Breast epithelium (tissue), 4 donors: Measurements from ENCODE around the gene HTRA2. TPM values are rescaled to one million over a fixed set of nuclear protein-coding genes. Genes with fewer than 3 reads are reported as not detected.
"Not testable (repeated sequence)": the region's sequence is repeated elsewhere in the genome, so short reads cannot be mapped to it uniquely, and the experiment has no call there.

Source experiments
- DNase-seq, 2 donors: peaks; one replicate each; pipeline ENCODE4 v3.0.0-alpha.2; 2019; ENCODE audit warnings: low spot score in 2 of 2
- H3K27ac ChIP-seq, 2 donors: fragments of 200-600 bp; sonication (generic) in 1 of 2; one replicate each; pipeline ENCODE4 v1.5.1; 2016 to 2019; ENCODE audit warnings: mild to moderate bottlenecking in 1 of 2
- H3K27me3 ChIP-seq, 2 donors: fragments of 200-600 bp; sonication (generic) in 1 of 2; one replicate each; pipeline versions ENCODE4 v1.5.1 to v1.6.0; 2017 to 2019; ENCODE audit warnings: control low read depth in 1 of 2, mild to moderate bottlenecking in 1 of 2
- H3K36me3 ChIP-seq: fragments of 200-600 bp; one replicate; pipeline ENCODE4 v1.5.1; 2019
- H3K4me1 ChIP-seq, 2 donors: fragments of 200-600 bp; sonication (generic); one replicate each; pipeline ENCODE4 v1.5.1; 2016 to 2019; ENCODE audit warnings: control low read depth in 1 of 2
- H3K4me3 ChIP-seq, 3 donors: fragments of 200-600 bp; sonication (generic); 1 replicate in 2 of 3; 2 replicates in 1 of 3; pipeline ENCODE4 v1.5.1; 2016 to 2019; ENCODE audit warnings: mild to moderate bottlenecking in 3 of 3, moderate library complexity in 2 of 3
- H3K9me3 ChIP-seq, 2 donors: fragments of 200-600 bp; sonication (generic) in 1 of 2; one replicate each; pipeline ENCODE4 v1.5.1; 2016 to 2019; ENCODE audit warnings: control low read depth in 1 of 2
- CTCF ChIP-seq, 3 donors: fragments of 450-650 bp; IDR thresholded peaks; one replicate each; pipeline ENCODE4 v1.5.1; 2016 to 2017; ENCODE audit warnings: antibody characterized with exemption in 3 of 3, mild to moderate bottlenecking in 3 of 3, moderate library complexity in 3 of 3
- POLR2A ChIP-seq: fragments of 450-650 bp; IDR thresholded peaks from one replicate; pipeline ENCODE4 v1.6.1; 2016; ENCODE audit warnings: antibody characterized with exemption, mild to moderate bottlenecking, moderate library complexity
- POLR2AphosphoS5 ChIP-seq, 3 donors: sonication (generic); formaldehyde crosslinking; IDR thresholded peaks; one replicate each; pipeline ENCODE4 v1.6.1; 2017; ENCODE audit warnings: antibody characterized with exemption in 3 of 3
- intact Hi-C: fragments of 100-400 bp; cut with DNase I; formaldehyde crosslinking; loops from one replicate; pipeline ENCODE4 v1.15.1; 2023; ENCODE audit warnings: low total_unique reads
- total RNA-seq, 3 donors: library from RNA; depleted of rRNA; stranded (reverse); fragments of >200 nt; gene quantifications; one replicate each; pipeline ENCODE4 v1.1.0, GENCODE V29; 2016

Gene HTRA2
- total RNA-seq, 3 donors from 2014 or later: 32.1 to 34.5 (median 32.5) TPM

DNA sequence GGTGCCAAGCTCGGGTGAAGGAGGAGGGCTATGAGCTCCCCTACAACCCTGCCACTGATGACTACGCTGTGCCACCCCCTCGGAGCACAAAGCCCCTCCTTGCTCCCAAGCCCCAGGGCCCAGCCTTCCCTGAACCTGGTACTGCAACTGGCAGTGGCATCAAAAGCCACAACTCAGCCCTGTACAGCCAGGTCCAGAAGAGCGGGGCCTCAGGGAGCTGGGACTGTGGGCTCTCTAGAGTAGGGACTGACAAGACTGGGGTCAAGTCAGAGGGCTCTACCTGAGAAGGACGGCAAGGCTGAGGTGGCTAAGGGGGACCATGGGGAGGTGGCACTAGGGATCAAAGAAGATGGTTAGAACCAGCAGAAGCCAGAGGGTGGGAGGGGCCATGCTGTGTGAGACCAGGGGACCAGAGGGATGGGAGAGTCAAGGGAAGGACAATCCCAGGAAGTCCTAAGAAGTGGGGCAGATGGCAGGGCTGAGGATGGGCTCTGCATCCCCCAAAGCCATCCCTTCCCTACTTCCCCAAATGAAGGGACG lies 27.2 kb downstream of the HTRA2 start:
- DNase-seq: no peak
- Histone ChIP-seq H3K9me3 (no peaks in the 10 kb centered on the region), H3K4me3 (no peak overlapping the region), H3K27ac (no peak overlapping the region), H3K36me3 (no peaks in the 10 kb centered on the region), H3K4me1 (peaks cover 0 to 9% of the 10 kb centered on the region in 2 donors), H3K27me3 (no peaks in the 10 kb centered on the region)
- TF ChIP-seq POLR2AphosphoS5 (IDR thresholded peaks at IDR 0.05) (no peak), POLR2A (no peak), CTCF (IDR thresholded peaks at IDR 0.05) (no peak)
- intact Hi-C loops: loop anchor here (5.0 kb wide), 1 partner anchor 770 kb away; no protein-coding TSS in a partner anchor

DNA sequence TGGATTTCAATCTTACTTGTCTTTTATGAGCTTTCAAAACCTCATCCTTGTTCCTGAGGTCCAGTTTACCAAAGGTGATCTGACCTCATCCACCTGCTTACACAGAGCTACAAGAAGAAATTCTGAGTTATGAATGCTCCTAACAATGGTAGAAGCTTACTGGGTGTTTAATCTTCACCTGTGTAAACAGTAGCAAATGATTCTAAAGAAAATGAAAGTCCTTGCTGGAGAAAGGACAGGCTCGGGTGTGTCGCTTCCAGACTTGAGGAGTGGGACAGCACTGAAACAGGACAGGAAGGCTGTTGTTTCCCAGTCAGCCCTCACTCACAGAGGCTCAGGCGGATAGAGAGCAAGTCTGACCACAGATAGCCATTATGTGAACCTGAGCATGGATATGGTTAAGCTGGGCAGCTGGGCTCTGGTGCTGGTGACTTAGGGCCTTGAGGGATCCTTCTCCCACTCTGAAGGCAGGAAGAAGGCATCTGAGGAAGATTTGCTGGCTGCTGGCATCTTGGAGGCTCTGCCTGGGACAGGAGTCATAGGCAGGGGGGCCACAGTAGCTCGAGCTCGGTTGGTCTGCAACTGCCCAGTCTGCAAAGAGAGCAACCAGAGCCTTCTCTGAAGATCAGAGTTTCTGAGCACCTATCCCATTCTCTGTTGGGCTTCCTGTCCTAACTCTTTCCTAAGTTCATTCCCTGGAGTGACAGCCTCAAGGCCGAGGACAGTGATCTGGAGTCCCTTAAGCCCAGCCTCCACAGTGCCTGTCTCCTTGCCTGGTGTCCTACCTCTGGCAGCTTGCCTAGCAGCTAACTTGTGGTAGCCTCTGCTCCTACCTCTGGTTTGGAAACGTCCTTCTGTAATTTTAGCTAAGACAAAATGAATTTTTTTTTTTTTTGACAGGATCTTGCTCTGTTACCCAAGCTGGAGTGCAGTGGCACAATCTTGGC lies 28.8 kb downstream of the HTRA2 start:
- intact Hi-C loops: loop anchor here (5.0 kb wide), 1 partner anchor 769 kb away; no protein-coding TSS in a partner anchor
- TF ChIP-seq CTCF (IDR thresholded peaks at IDR 0.05) (no peak), POLR2AphosphoS5 (IDR thresholded peaks at IDR 0.05) (no peak), POLR2A (no peak)
- no peaks in the 10 kb centered on the region for H3K36me3 ChIP-seq
- no peak overlapping the region for H3K4me3 ChIP-seq
- peaks cover 0 to 9% of the 10 kb centered on the region in 2 donors for H3K4me1 ChIP-seq
- H3K9me3 ChIP-seq: no peaks in the 10 kb centered on the region
- H3K27me3 ChIP-seq: no peaks in the 10 kb centered on the region
- no peak for DNase-seq
- H3K27ac ChIP-seq: peak overlapping the region in 1 of 2 donors; percentile 58

GRCh38 chr2:74559912-74560311 lies 30.2 kb downstream of the HTRA2 start:
- H3K36me3 ChIP-seq: no peaks in the 10 kb centered on the region
- peaks cover 0 to 9% of the 10 kb centered on the region in 2 donors for H3K4me1 ChIP-seq
- intact Hi-C loops: loop anchor here (5.0 kb wide), 1 partner anchor 767 kb away; no protein-coding TSS in a partner anchor
- TF ChIP-seq CTCF (IDR thresholded peaks at IDR 0.05) (no peak), POLR2AphosphoS5 (IDR thresholded peaks at IDR 0.05) (no peak), POLR2A (no peak)
- H3K4me3 ChIP-seq: no peak overlapping the region
- DNase-seq: no peak
- H3K27me3 ChIP-seq: no peaks in the 10 kb centered on the region
- H3K27ac ChIP-seq: peak overlapping the region; percentile 55 to 64
- H3K9me3 ChIP-seq: no peaks in the 10 kb centered on the region

DNA sequence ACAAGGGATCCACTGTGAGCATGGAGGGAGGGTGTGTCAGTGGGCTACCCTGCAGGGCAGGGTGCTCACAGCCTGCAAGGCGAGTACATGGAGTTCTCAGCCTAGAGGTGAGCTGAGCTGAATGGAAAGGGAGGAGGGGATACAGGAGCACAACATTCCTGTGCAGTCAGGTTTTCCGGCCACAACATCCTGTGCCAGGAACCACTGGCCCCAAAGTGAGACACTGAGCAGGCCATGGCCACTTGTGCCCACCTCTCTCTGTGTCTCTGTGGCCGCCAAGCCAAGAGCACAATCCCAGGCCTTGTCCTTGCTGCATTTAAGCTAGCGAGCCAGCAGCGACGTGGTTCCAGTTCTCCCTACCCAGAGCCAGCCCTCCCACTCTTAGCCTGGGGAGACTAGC lies 30.9 kb downstream of the HTRA2 start:
- DNase-seq: peak in 1 of 2 donors; percentile 58
- TF ChIP-seq CTCF (IDR thresholded peaks at IDR 0.05): no peak
- Histone ChIP-seq H3K9me3 (no peaks in the 10 kb centered on the region), H3K27ac (peak overlapping the region; percentile 55 to 64), H3K4me1 (peaks cover 0 to 9% of the 10 kb centered on the region in 2 donors), H3K4me3 (no peak overlapping the region), H3K27me3 (no peaks in the 10 kb centered on the region), H3K36me3 (no peaks in the 10 kb centered on the region)
- intact Hi-C loops: no loop called here

DNA sequence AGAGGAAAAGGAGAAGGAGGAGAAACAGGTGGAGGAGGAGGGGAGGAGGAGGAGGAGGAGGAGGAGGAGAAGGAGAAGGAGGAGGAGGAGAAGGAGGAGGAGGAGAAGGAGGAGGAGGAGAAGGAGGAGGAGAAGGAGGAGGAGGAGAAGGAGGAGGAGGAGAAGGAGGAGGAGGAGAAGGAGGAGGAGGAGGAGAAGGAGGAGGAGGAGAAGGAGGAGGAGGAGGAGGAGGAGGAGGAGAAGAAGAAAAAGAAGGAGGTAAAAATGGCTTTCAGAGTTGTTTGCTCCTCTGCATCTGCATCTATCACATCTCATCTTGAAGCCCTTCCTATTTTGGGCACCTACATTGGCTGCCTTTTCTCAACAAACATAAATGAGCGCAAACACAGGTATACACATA lies 31.3 kb downstream of the HTRA2 start:
- intact Hi-C loops, H3K27me3 ChIP-seq, H3K4me3 ChIP-seq, H3K4me1 ChIP-seq, H3K36me3 ChIP-seq, H3K9me3 ChIP-seq, DNase-seq: not testable (repeated sequence)
- peak overlapping the region; percentile 55 to 64 for H3K27ac ChIP-seq
